Fibroblast of lung (primary cell): ENCODE data around the gene OMP. TPM values are rescaled to one million over a fixed set of nuclear protein-coding genes. Genes with fewer than 3 reads are reported as not detected.

ENCODE experiments used
- DNase-seq, 2 donors: peaks; one replicate each; pipeline versions ENCODE4 v3.0.0 to v3.0.0-alpha.2; 2010; ENCODE audit warnings: low read depth in 2 of 2
- H2AFZ ChIP-seq: 2 replicates; pipeline ENCODE4 v1.5.1; 2012; ENCODE audit warnings: low read length, control low read depth, inconsistent platforms
- H3K27ac ChIP-seq: 2 replicates; pipeline ENCODE4 v1.5.1; 2011; ENCODE audit warnings: low read length, control low read depth; ENCODE audit not compliant: insufficient read depth
- H3K27me3 ChIP-seq: 2 replicates; pipeline ENCODE4 v1.5.1; 2011; ENCODE audit warnings: mild to moderate bottlenecking, low read length; ENCODE audit not compliant: control insufficient read depth, insufficient read depth
- H3K36me3 ChIP-seq: 2 replicates; pipeline ENCODE4 v1.5.1; 2011; ENCODE audit warnings: low read length; ENCODE audit not compliant: control insufficient read depth, insufficient read depth
- H3K4me1 ChIP-seq: 2 replicates; pipeline ENCODE4 v1.5.1; 2011; ENCODE audit warnings: low read length; ENCODE audit not compliant: control insufficient read depth, insufficient read depth; ENCODE audit errors: extremely low read depth
- H3K4me2 ChIP-seq: 2 replicates; pipeline ENCODE4 v1.5.1; 2011; ENCODE audit warnings: low read length, control low read depth; ENCODE audit not compliant: insufficient read depth; ENCODE audit errors: extremely low read depth
- H3K4me3 ChIP-seq, 4 experiments: fragments of 200-600 bp in 1 of 4; sonication (generic) in 1 of 4; replicated peaks in 1 of 4; 2 replicates each; pipeline ENCODE4 v1.5.1; 2011 to 2016; ENCODE audit warnings: low read length in 4 of 4, low read depth in 3 of 4, mild to moderate bottlenecking in 3 of 4, control low read depth in 2 of 4, inconsistent platforms in 1 of 4, mixed read lengths in 1 of 4; ENCODE audit not compliant: insufficient read depth in 1 of 4; ENCODE audit errors: control extremely low read depth in 1 of 4
- H3K79me2 ChIP-seq: 2 replicates; pipeline ENCODE4 v1.5.1; 2012; ENCODE audit warnings: mild to moderate bottlenecking, low read length, inconsistent platforms; ENCODE audit not compliant: control insufficient read depth, insufficient read depth
- H3K9ac ChIP-seq: 2 replicates; pipeline ENCODE4 v1.5.1; 2011; ENCODE audit warnings: mild to moderate bottlenecking, low read length, control low read depth; ENCODE audit not compliant: insufficient read depth
- H3K9me3 ChIP-seq: 2 replicates; pipeline ENCODE4 v1.5.1; 2012; ENCODE audit warnings: low read depth, low read length; ENCODE audit not compliant: control insufficient read depth, insufficient read depth
- H4K20me1 ChIP-seq: 2 replicates; pipeline ENCODE4 v1.5.1; 2011; ENCODE audit warnings: low read length; ENCODE audit not compliant: control insufficient read depth, insufficient read depth; ENCODE audit errors: extremely low read depth
- EZH2 ChIP-seq: IDR thresholded peaks from 2 replicates; pipeline ENCODE4 v1.5.1; 2012; ENCODE audit warnings: low read length, control low read depth, mild to moderate bottlenecking; ENCODE audit errors: missing control alignments
- polyA plus RNA-seq, 2 donors: library from polyadenylated mRNA; depleted of rRNA in 1 of 2; stranded (reverse) in 1 of 2; unstranded in 1 of 2; fragments of >200 nt; gene quantifications; 2 replicates each; pipeline ENCODE4 v1.2.1, GENCODE V29; 2011 to 2012; ENCODE audit warnings: missing spikeins in 1 of 2
- total RNA-seq: library from RNA; depleted of rRNA; stranded (reverse); fragments of >200 nt; gene quantifications from 2 replicates; pipeline ENCODE4 v1.2.1, GENCODE V29; 2014
- TF ChIP-seq, protein P1 (sequence below), 2 donors: IDR thresholded peaks in 1 of 2; conservative IDR thresholded peaks in 1 of 2; 1 replicate in 1 of 2; 2 replicates in 1 of 2; pipeline ENCODE4 v1.5.1; 2011 to 2012; ENCODE audit warnings: low read length in 2 of 2, control low read depth in 1 of 2, inconsistent platforms in 1 of 2, low read depth in 1 of 2, mild to moderate bottlenecking in 1 of 2

Gene OMP
- total and polyA plus RNA-seq, 2 donors (not counting 1 experiment from before 2014, with no cell fraction given), result 0.83 TPM; not detected in 1

DNA sequence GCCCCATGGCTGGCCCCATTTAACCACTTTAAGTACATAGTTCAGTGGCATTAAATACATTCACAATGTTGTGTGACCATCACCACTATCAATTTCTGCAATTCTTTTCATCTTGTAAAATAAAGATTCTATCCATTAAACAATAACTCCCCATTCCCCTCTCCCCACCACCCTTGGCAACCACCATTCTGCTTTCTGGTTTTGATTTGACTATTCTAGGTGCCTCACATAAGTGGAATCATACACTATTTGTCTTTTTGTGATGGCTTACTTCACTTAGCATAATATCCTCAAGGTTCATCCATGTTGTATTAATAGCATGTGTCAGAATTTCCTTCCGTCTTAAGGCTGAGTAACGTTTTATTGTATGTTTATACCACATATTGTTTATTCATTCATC, 32.4 kb downstream of the OMP start:
- no peak for DNase-seq
- peaks cover 3% of the 10 kb centered on the region for H3K27me3 ChIP-seq

DNA sequence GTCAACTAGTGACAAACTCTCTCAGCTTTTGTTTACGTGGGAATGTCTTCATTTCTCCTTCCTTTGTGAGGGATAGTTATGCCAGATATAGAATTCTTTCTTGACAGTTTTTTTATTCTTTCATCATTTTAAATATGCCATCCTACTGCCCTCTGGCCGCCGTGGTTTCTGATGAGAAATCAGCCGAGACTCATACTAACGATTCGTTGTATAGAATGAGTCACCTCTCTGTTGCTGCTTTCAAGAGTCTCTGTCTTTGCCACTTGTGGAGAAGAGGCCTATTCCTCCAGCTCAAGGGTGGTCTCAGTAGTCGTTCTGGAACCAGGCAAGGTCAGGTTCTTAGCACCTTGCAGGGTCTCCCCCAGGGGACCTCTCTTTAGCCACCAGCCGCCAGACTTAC, 33.4 kb downstream of the OMP start:
- Histone ChIP-seq H2AFZ (no peak overlapping the region), H3K27ac (no peak overlapping the region), H3K9me3 (no peaks in the 10 kb centered on the region), H4K20me1 (no peaks in the 10 kb centered on the region), H3K9ac (no peak overlapping the region), H3K27me3 (peaks cover 3% of the 10 kb centered on the region), H3K4me3 (no peak overlapping the region), H3K4me2 (no peak overlapping the region), H3K79me2 (no peaks in the 10 kb centered on the region), H3K4me1 (peaks cover 3% of the 10 kb centered on the region), H3K36me3 (no peaks in the 10 kb centered on the region)
- DNase-seq, result peak; percentile 44 to 60
- no peak for TF ChIP-seq EZH2
- TF ChIP-seq, protein P1, sequence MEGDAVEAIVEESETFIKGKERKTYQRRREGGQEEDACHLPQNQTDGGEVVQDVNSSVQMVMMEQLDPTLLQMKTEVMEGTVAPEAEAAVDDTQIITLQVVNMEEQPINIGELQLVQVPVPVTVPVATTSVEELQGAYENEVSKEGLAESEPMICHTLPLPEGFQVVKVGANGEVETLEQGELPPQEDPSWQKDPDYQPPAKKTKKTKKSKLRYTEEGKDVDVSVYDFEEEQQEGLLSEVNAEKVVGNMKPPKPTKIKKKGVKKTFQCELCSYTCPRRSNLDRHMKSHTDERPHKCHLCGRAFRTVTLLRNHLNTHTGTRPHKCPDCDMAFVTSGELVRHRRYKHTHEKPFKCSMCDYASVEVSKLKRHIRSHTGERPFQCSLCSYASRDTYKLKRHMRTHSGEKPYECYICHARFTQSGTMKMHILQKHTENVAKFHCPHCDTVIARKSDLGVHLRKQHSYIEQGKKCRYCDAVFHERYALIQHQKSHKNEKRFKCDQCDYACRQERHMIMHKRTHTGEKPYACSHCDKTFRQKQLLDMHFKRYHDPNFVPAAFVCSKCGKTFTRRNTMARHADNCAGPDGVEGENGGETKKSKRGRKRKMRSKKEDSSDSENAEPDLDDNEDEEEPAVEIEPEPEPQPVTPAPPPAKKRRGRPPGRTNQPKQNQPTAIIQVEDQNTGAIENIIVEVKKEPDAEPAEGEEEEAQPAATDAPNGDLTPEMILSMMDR (conservative IDR thresholded peaks at IDR 0.05 in 1 of 2, IDR thresholded peaks at IDR 0.05 in 1 of 2; ENCODE audit: low read depth in 1 of 2, low read length in 2 of 2), result no peak

More for the DNA sequence above, 32.4 kb downstream of the OMP start:
- Histone ChIP-seq H3K9ac (no peak overlapping the region), H3K4me3 (no peak overlapping the region), H2AFZ (no peak overlapping the region), H4K20me1 (no peaks in the 10 kb centered on the region), H3K9me3 (no peaks in the 10 kb centered on the region), H3K4me1 (peaks cover 6% of the 10 kb centered on the region), H3K36me3 (no peaks in the 10 kb centered on the region), H3K27ac (no peak overlapping the region), H3K79me2 (no peaks in the 10 kb centered on the region), H3K4me2 (no peak overlapping the region)
- TF ChIP-seq, protein P1 (conservative IDR thresholded peaks at IDR 0.05 in 1 of 2, IDR thresholded peaks at IDR 0.05 in 1 of 2; ENCODE audit: low read depth in 1 of 2, low read length in 2 of 2), result no peak
- TF ChIP-seq EZH2, result no peak

DNA sequence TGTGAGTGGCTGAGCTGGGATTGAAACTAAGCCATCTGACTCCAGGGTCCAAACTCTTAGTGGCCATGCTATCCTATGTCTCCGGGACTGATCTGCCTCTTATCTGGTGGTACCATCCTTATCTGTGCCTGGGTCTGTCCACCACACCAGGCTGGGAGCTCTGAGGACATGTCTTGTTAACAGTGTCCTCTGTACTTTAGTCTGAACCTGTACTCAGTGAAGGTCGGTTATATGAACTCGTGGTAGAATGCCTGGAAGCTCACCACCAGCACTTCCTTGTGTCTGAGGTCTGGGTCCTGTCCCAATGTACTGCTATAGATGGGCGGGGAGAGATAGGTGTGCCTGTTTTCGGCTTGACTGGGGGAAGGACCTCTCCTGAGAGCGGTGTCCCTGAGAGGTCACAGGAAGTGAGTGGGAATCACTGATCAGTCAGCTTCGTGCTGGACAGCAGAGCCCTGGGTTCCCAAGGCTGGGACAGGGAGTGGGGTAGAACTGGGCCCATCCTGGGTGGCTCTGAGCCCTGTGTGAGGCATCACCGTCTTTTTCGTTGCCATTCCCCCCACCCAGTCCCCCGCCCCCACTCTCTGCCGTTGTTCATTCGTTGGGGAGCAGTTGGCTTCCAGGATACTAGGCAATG, 34.3 kb downstream of the OMP start:
- DNase-seq, result no peak
- H3K4me3 ChIP-seq, result no peak overlapping the region
- H3K9ac ChIP-seq, result no peak overlapping the region
- H2AFZ ChIP-seq, result no peak overlapping the region
- TF ChIP-seq EZH2, result no peak
- TF ChIP-seq, protein P1 (conservative IDR thresholded peaks at IDR 0.05 in 1 of 2, IDR thresholded peaks at IDR 0.05 in 1 of 2; ENCODE audit: low read depth in 1 of 2, low read length in 2 of 2), result no peak
- H3K27ac ChIP-seq, result no peak overlapping the region
- no peak overlapping the region for H3K4me2 ChIP-seq
- no peaks in the 10 kb centered on the region for H3K36me3 ChIP-seq
- peaks cover 3% of the 10 kb centered on the region for H3K27me3 ChIP-seq
- peaks cover 2% of the 10 kb centered on the region for H3K4me1 ChIP-seq
- no peaks in the 10 kb centered on the region for H4K20me1 ChIP-seq
- H3K79me2 ChIP-seq, result no peaks in the 10 kb centered on the region
- H3K9me3 ChIP-seq, result no peaks in the 10 kb centered on the region
